GM19238 (cell line): ENCODE data around the gene AK9.
A peak's percentile ranks its signal among the peaks of the same experiment; 100 is the strongest.
"Not testable (repeated sequence)": the region's sequence is repeated elsewhere in the genome, so short reads cannot be mapped to it uniquely, and the experiment has no call there.

Experiments
- DNase-seq: peaks from one replicate; pipeline ENCODE4 v3.0.0; 2011; ENCODE audit warnings: low spot score; ENCODE audit not compliant: insufficient read length

AK9 gene

GRCh38 chr6:109690737-109691621, at the start of gene AK9, which contains the start of gene FIG4:
Gene AK9, minus strand, starts transcription at chr6:109691202. Its CDS starts 15,457 bp downstream, at chr6:109675745.
Gene FIG4, plus strand, starts transcription at chr6:109691296. Its CDS starts 140 bp downstream, at chr6:109691436.
- DNase-seq, result peak; percentile 66

DNA sequence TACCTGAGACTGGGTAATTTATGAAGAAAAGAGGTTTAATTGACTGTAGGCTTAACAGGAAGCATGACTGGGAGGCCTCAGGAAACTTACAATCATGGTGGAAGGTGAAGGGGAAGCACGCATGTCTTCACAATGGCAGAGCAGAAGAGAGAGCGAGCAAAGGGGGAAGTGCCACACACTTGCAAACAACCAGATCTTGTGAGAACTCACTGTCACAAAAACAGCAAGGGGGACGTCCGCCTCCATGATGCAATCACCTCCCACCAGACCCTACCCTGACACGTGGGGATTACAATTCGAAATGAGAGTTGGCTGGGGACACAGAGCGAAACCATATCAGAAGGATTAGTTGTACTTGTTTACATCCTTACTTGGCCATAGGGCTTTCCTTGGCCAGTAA, 49.8 kb upstream of the AK9 start:
- no peak for DNase-seq

GRCh38 chr6:109739686-109740085, 48.7 kb upstream of the AK9 start:
- no peak for DNase-seq

- no peak for DNase-seq
Measured at GRCh38 chr6:109738667-109739066, 47.7 kb upstream of the AK9 start.

DNA sequence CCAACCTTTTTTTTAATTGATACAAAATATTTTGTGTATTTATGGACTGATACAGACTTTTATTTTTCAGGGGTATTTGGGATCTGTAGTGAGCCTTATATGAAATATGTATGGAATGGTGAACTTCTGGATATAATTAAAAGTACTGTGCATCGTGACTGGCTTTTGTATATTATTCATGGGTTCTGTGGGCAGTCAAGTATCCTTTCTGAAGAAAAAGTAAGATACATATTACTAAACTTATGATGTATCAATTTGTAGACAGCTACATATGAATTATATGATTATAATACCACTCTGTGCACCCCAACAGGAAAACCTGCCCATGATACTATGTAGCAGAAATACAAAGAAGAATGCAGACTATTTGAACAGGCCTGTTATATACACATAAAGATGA, 47.3 kb upstream of the AK9 start:
- DNase-seq, result no peak

- DNase-seq, result no peak
Measured at GRCh38 chr6:109736273-109737025, 45.4 kb upstream of the AK9 start.

DNA sequence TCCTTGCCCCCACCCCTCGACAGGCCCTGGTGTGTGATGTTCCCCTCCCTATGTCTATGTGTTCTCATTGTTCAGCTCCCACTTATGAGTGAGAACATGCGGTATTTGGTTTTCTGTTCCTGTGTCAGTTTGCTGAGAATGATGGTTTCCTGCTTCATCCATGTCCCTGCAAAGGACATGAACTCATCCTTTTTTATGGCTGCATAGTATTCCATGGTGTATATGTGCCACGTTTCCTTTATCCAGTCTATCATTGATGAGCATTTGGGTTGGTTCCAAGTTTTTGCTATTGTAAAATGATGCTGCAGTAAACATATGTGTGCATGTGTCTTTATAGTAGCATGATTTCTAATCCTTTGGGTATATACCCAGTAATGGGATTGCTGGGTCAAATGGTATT, 34.2 kb upstream of the AK9 start:
- not testable (repeated sequence) for DNase-seq

- DNase-seq, result no peak
Measured at GRCh38 chr6:109722564-109723254, 31.7 kb upstream of the AK9 start.

DNA sequence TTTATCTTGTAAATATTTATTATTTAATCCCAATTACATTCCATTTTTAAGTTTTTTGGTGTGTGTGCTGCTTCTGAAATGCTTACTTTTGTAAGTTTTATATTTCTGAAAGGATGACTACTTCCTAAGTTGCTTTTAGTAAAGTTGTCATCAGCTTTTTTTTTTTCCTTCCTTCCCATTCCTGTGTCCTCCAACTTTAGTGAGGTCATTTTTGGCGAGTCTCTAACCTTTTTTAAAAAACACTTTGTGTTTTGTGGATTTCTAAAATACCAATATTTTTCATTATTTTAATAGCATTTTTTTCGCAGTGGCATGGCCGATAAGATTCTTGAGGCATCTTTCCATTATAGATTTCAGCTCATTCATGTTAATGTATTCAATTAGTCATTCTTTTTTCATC, 31.0 kb upstream of the AK9 start:
- DNase-seq, result no peak

GRCh38 chr6:109720311-109720710, 29.3 kb upstream of the AK9 start:
- DNase-seq, result no peak

- DNase-seq, result no peak
Measured at GRCh38 chr6:109718991-109719390, 28.0 kb upstream of the AK9 start.

DNA sequence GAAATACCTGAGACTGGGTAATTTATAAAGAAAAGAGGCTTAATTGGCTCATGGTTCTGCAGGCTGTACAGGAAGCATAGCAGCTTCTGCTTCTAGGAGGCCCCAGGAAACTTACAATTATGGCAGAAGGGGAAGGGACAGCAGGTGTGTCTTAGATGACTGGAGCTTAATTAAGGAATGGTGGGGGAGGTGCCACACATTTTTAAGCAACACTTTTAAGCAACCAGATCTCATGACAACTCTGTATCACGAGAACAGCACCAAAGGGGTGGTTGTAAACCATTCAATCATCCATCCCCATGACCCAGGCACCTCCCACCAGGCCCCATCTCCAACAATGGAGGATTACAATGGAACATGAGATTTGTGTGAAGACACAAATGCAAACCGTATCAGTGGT, 27.0 kb upstream of the AK9 start:
- DNase-seq, result no peak

GRCh38 chr6:109715616-109716015, 24.6 kb upstream of the AK9 start:
- no peak for DNase-seq

DNA sequence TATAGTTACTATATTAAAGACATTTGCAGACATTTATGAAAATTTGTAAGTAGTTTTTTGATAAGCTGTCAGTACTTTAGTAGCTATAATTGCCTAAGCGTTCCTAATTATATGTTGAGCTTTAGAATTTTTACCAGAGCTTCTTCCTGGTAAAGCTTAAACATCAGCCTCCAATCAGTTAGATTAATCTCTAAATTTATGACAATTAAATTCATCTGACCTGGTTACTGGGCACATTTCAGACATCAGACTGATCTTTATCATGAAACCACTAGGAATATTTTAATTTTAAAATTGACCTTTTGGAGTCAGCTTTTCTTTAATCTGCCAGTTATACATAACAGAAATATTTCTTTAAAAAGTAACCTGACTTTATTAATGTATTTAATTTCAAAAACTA, 23.6 kb upstream of the AK9 start:
- no peak for DNase-seq

- DNase-seq, result no peak
Measured at GRCh38 chr6:109714166-109714565, 23.2 kb upstream of the AK9 start.

DNA sequence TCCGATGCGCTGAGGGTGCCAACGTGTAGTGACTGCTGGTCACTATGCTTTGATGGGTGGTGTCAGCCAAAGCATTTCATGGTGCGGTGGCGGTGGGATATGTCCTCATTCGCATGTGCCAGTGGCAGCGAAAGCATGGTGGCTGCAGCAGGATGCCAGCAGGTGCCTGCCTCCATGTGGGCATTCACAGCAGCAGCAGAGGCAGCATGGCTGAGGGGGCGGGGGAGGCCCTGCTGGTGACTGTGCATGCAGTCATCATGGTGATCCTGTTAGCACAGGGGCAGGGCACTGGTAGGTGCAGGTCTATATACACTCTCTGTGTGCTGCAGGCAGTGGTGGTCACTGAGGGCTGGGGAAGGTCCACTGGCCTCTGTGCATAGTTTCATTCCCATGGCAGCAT, 22.1 kb upstream of the AK9 start:
- no peak for DNase-seq

DNA sequence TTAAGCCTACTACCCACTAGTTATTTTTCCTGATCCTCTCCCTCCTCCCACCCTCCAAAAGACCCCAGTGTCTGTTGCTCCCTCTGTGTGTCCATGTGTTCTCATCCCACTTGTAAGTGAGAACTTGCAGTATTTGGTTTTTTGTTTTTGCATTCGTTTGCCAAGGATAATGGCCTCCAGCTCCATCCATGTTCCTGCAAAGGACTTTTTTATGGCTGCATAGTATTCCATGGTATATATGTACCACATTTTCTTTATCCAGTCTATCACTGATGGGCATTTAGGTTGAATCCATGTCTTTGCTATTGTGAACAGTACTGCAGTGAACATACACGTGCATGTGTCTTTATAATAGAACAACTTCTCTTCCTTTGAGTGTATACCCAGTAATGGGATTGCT, 17.1 kb upstream of the AK9 start:
- not testable (repeated sequence) for DNase-seq

- DNase-seq, result no peak
Measured at GRCh38 chr6:109706513-109706912, 15.5 kb upstream of the AK9 start.

- DNase-seq, result peak; percentile 34
Measured at GRCh38 chr6:109705258-109705657, 14.3 kb upstream of the AK9 start.

DNA sequence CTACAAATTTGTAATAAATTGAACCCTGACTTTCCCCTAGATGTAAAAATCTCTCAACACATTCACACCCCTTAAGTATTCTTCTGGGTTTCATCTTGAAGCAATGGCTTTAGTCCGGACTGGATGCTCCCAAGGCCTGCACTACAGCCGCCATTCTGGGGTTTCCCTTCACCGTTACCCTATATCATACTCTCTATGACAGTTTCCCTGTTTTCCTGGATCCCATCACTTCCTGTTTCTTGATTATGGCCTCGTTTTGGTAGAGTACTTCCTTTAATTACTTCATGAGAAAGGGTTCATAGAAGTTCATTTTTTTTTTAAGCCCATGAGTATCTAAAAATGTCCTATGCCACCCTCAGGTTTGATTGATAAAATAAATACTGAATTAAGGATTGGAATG, 11.8 kb upstream of the AK9 start:
- no peak for DNase-seq

- no peak for DNase-seq
Measured at GRCh38 chr6:109701774-109702173, 10.8 kb upstream of the AK9 start.

GRCh38 chr6:109701221-109701620, 10.2 kb upstream of the AK9 start:
- DNase-seq, result no peak
